Dedifferentiated amniotic fluid mesenchymal stem cell (primary cell): ENCODE measurements around the gene HHIPL1.

ENCODE experiments used
- DNase-seq: peaks from one replicate; pipeline ENCODE4 v3.0.0-alpha.2; 2016; ENCODE audit errors: extremely low spot score

The HHIPL1 gene

GRCh38 chr14:99611646-99612045 is 33.3 kb upstream of the HHIPL1 start:
- no peak for DNase-seq

GRCh38 chr14:99612071-99612737 is 32.7 kb upstream of the HHIPL1 start:
- DNase-seq, result no peak

GRCh38 chr14:99612738-99613330 is 32.1 kb upstream of the HHIPL1 start:
- no peak for DNase-seq

- no peak for DNase-seq
Measured at GRCh38 chr14:99615497-99616157, 29.3 kb upstream of the HHIPL1 start.

- DNase-seq, result no peak
Measured at GRCh38 chr14:99616832-99617800, 27.8 kb upstream of the HHIPL1 start.

- DNase-seq, result no peak
Measured at GRCh38 chr14:99619835-99620834, 24.8 kb upstream of the HHIPL1 start.

GRCh38 chr14:99621948-99622347 is 23.0 kb upstream of the HHIPL1 start:
- DNase-seq, result no peak

GRCh38 chr14:99624024-99624423 is 20.9 kb upstream of the HHIPL1 start:
- no peak for DNase-seq

GRCh38 chr14:99624971-99625370 is 20.0 kb upstream of the HHIPL1 start:
- no peak for DNase-seq

- DNase-seq, result no peak
Measured at GRCh38 chr14:99625476-99625875, 19.5 kb upstream of the HHIPL1 start.

- DNase-seq, result no peak
Measured at GRCh38 chr14:99626041-99626648, 18.8 kb upstream of the HHIPL1 start.

GRCh38 chr14:99627100-99627499 is 17.8 kb upstream of the HHIPL1 start:
- DNase-seq, result no peak

- DNase-seq, result no peak
Measured at GRCh38 chr14:99627510-99628381, 17.2 kb upstream of the HHIPL1 start.

- DNase-seq, result peak; percentile 54
Measured at GRCh38 chr14:99628887-99629618, 15.9 kb upstream of the HHIPL1 start.

- DNase-seq, result no peak
Measured at GRCh38 chr14:99630202-99630601, 14.7 kb upstream of the HHIPL1 start.

- DNase-seq, result no peak
Measured at GRCh38 chr14:99632410-99633035, 12.4 kb upstream of the HHIPL1 start.

- no peak for DNase-seq
Measured at GRCh38 chr14:99633141-99633540, 11.8 kb upstream of the HHIPL1 start.

- no peak for DNase-seq
Measured at GRCh38 chr14:99633918-99634317, 11.0 kb upstream of the HHIPL1 start.
